H1 (cell line): ENCODE measurements around the gene TTL. TPM values are rescaled to one million over a fixed set of nuclear protein-coding genes. Genes with fewer than 3 reads are reported as not detected.

ENCODE experiments used
- CTCF ChIA-PET: fragments of 300-600 bp; sonication (Branson Sonifier 250); formaldehyde crosslinking; loops from one replicate; lab custom pipeline; 2021; ENCODE audit not compliant: partially characterized antibody; lab: Charles Lee
- POLR2A ChIA-PET: fragments of 300-600 bp; sonication (Branson Sonifier 250); formaldehyde crosslinking; loops from one replicate; lab custom pipeline; 2021; ENCODE audit warnings: inconsistent platforms; ENCODE audit not compliant: partially characterized antibody; lab: Charles Lee
- DNase-seq, 2 experiments: peaks; one replicate each; pipeline versions ENCODE4 v3.0.0 to v3.0.0-alpha.2; 2010 to 2022; ENCODE audit warnings: low spot score in 2 of 2, low read depth in 1 of 2, mixed read lengths in 1 of 2
- FAIRE-seq: peaks from 2 replicates; lab custom pipeline; 2011; peaks lifted over from hg19 to GRCh38; lab: Jason Lieb, UNC
- H2AFZ ChIP-seq: 2 replicates; pipeline ENCODE4 v1.8.1; 2012; ENCODE audit warnings: low read length, inconsistent platforms
- H2AK5ac ChIP-seq: 2 replicates; pipeline ENCODE4 v1.6.1; 2013; ENCODE audit warnings: low read depth, low read length
- H2BK120ac ChIP-seq: replicated peaks from 2 replicates; pipeline ENCODE3; 2013; ENCODE audit warnings: low read depth, low read length, inconsistent platforms
- H2BK12ac ChIP-seq: 2 replicates; pipeline ENCODE4 v1.6.1; 2013; ENCODE audit warnings: low read depth, low read length
- H2BK15ac ChIP-seq: 2 replicates; pipeline ENCODE4 v1.6.1; 2013; ENCODE audit warnings: low read length
- H2BK20ac ChIP-seq: 2 replicates; pipeline ENCODE4 v1.6.1; 2013; ENCODE audit warnings: low read length
- H2BK5ac ChIP-seq: 2 replicates; pipeline ENCODE4 v1.6.1; 2013; ENCODE audit warnings: low read depth, low read length
- H3K14ac ChIP-seq: 2 replicates; pipeline ENCODE4 v1.6.1; 2013; ENCODE audit warnings: inconsistent platforms; ENCODE audit not compliant: insufficient read length
- H3K18ac ChIP-seq: 2 replicates; pipeline ENCODE4 v1.6.1; 2013; ENCODE audit warnings: low read length; ENCODE audit errors: extremely low read depth
- H3K23ac ChIP-seq: 2 replicates; pipeline ENCODE4 v1.6.1; 2013; ENCODE audit warnings: inconsistent platforms; ENCODE audit not compliant: insufficient read length
- H3K23me2 ChIP-seq: 2 replicates; pipeline ENCODE4 v1.6.1; 2013; ENCODE audit warnings: low read depth, low read length
- H3K27ac ChIP-seq: 2 replicates; pipeline ENCODE4 v1.6.1; 2011; ENCODE audit warnings: low read depth, low read length, inconsistent platforms
- H3K27me3 ChIP-seq, 4 experiments: replicated peaks in 1 of 4; 1 replicate in 1 of 4; 2 replicates in 3 of 4; pipeline versions ENCODE4 v1.6.1 to v1.8.1; 2011 to 2013; ENCODE audit warnings: low read length in 3 of 4, mild to moderate bottlenecking in 3 of 4, inconsistent platforms in 2 of 4, mixed read lengths in 2 of 4, moderate library complexity in 1 of 4; ENCODE audit not compliant: control insufficient read depth in 3 of 4, insufficient read depth in 3 of 4; ENCODE audit errors: extremely low read depth in 1 of 4
- H3K36me3 ChIP-seq, 4 experiments: 2 replicates each; pipeline versions ENCODE4 v1.6.1 to v1.8.1; 2011 to 2013; ENCODE audit warnings: mild to moderate bottlenecking in 4 of 4, low read length in 3 of 4, moderate library complexity in 2 of 4, control low read depth in 1 of 4, inconsistent platforms in 1 of 4; ENCODE audit not compliant: insufficient read depth in 4 of 4, control insufficient read depth in 2 of 4
- H3K4ac ChIP-seq: replicated peaks from 2 replicates; pipeline ENCODE3; 2013; ENCODE audit warnings: low read length, low read depth, mixed read lengths, inconsistent platforms; ENCODE audit not compliant: insufficient read length
- H3K4me1 ChIP-seq, 4 experiments: replicated peaks in 1 of 4; 1 replicate in 1 of 4; 2 replicates in 3 of 4; pipeline versions ENCODE4 v1.6.1 to v1.8.1; 2011 to 2013; ENCODE audit warnings: low read length in 3 of 4, inconsistent platforms in 2 of 4, mixed read lengths in 1 of 4; ENCODE audit not compliant: insufficient read depth in 4 of 4, control insufficient read depth in 3 of 4
- H3K4me2 ChIP-seq, 2 experiments: 2 replicates each; pipeline versions ENCODE4 v1.6.1 to v1.8.1; 2011 to 2013; ENCODE audit warnings: low read depth in 2 of 2, low read length in 2 of 2, control low read depth in 1 of 2, inconsistent platforms in 1 of 2, mild to moderate bottlenecking in 1 of 2; ENCODE audit not compliant: insufficient read depth in 1 of 2
- H3K4me3 ChIP-seq, 4 experiments: fragments of 200-600, 300-600 bp in 1 of 4; sonication (generic), shearing (Covaris generic), sonication (Bioruptor Twin) in 1 of 4; 2 replicates each; pipeline versions ENCODE4 v1.5.1 to v1.8.1; 2011 to 2016; ENCODE audit warnings: low read length in 4 of 4, low read depth in 3 of 4, control low read depth in 2 of 4, inconsistent platforms in 2 of 4, mild to moderate bottlenecking in 2 of 4, mixed read lengths in 1 of 4, moderate library complexity in 1 of 4; ENCODE audit not compliant: insufficient read depth in 2 of 4; ENCODE audit errors: extremely low read depth in 1 of 4
- H3K56ac ChIP-seq: replicated peaks from 2 replicates; pipeline ENCODE3; 2013; ENCODE audit warnings: low read depth, mild to moderate bottlenecking, mixed read lengths, low read length, inconsistent platforms; ENCODE audit not compliant: insufficient read length
- H3K79me1 ChIP-seq: 2 replicates; pipeline ENCODE4 v1.6.1; 2013; ENCODE audit warnings: low read depth, low read length, control low read depth
- H3K79me2 ChIP-seq, 2 experiments: 2 replicates each; pipeline versions ENCODE4 v1.6.1 to v1.8.1; 2012 to 2013; ENCODE audit warnings: low read length in 2 of 2, mild to moderate bottlenecking in 2 of 2, inconsistent platforms in 1 of 2; ENCODE audit not compliant: insufficient read depth in 2 of 2, control insufficient read depth in 1 of 2
- H3K9ac ChIP-seq, 4 experiments: replicated peaks in 1 of 4; 1 replicate in 1 of 4; 2 replicates in 3 of 4; pipeline versions ENCODE4 v1.6.1 to v1.8.1; 2011 to 2013; ENCODE audit warnings: low read depth in 3 of 4, low read length in 3 of 4, control low read depth in 2 of 4, mild to moderate bottlenecking in 2 of 4, moderate library complexity in 2 of 4, inconsistent platforms in 1 of 4; ENCODE audit errors: extremely low read depth in 1 of 4
- H3K9me3 ChIP-seq, 2 experiments: 2 replicates each; pipeline versions ENCODE4 v1.6.1 to v1.8.1; 2012 to 2013; ENCODE audit warnings: mild to moderate bottlenecking in 2 of 2, moderate library complexity in 2 of 2, control low read depth in 1 of 2, inconsistent platforms in 1 of 2, low read depth in 1 of 2, low read length in 1 of 2, mixed read lengths in 1 of 2; ENCODE audit not compliant: insufficient read depth in 2 of 2
- H4K20me1 ChIP-seq, 2 experiments: replicated peaks in 1 of 2; 2 replicates each; pipeline versions ENCODE3 to v1.8.1; 2011 to 2013; ENCODE audit warnings: inconsistent platforms in 2 of 2, low read length in 2 of 2, mild to moderate bottlenecking in 1 of 2; ENCODE audit not compliant: insufficient read depth in 2 of 2, control insufficient read depth in 1 of 2
- H4K5ac ChIP-seq: 2 replicates; pipeline ENCODE4 v1.6.1; 2013; ENCODE audit warnings: low read length, low read depth, mixed read lengths, inconsistent platforms; ENCODE audit not compliant: insufficient read length
- H4K8ac ChIP-seq: 2 replicates; pipeline ENCODE4 v1.8.0; 2013; ENCODE audit warnings: mild to moderate bottlenecking, moderate library complexity, low read length, inconsistent platforms; ENCODE audit not compliant: insufficient read depth; ENCODE audit errors: extremely low read depth
- H4K91ac ChIP-seq: replicated peaks from 2 replicates; pipeline ENCODE3; 2013; ENCODE audit warnings: low read length, mixed read lengths, inconsistent platforms; ENCODE audit not compliant: insufficient read length
- EP300 ChIP-seq, 2 experiments: IDR thresholded peaks; 1 replicate in 1 of 2; 2 replicates in 1 of 2; pipeline ENCODE4 v1.6.1; 2011 to 2012; ENCODE audit warnings: low read depth in 2 of 2, low read length in 2 of 2, mild to moderate bottlenecking in 2 of 2, borderline replicate concordance in 1 of 2, inconsistent platforms in 1 of 2, moderate library complexity in 1 of 2
- KDM1A ChIP-seq: fragments of 200-600, 300-600 bp; sonication (generic); IDR thresholded peaks from 2 replicates; pipeline ENCODE4 v1.7.1; 2016; ENCODE audit warnings: mild to moderate bottlenecking, low read length, borderline replicate concordance
- RNF2 ChIP-seq: fragments of 200-900, 300-1000 bp; sonication (generic); IDR thresholded peaks from 2 replicates; pipeline ENCODE4 v1.7.1; 2016; ENCODE audit warnings: borderline replicate concordance, low read depth, mild to moderate bottlenecking, antibody characterized with exemption, low read length; ENCODE audit not compliant: poor library complexity, severe bottlenecking; ENCODE audit errors: missing control alignments
- WGBS, 2 experiments: shearing (Covaris generic) in 1 of 2; methylation state at CpG; one replicate each; pipeline versions ENCODE4 v1.1.6 to v1.1.7; 2013 to 2015; ENCODE audit warnings: low lambda C conversion rate in 2 of 2, mixed read lengths in 2 of 2, inconsistent platforms in 1 of 2, low coverage in 1 of 2, missing lambda C conversion rate in 1 of 2; ENCODE audit not compliant: insufficient replicate concordance in 2 of 2, insufficient coverage in 1 of 2, insufficient read length in 1 of 2; ENCODE audit errors: extremely low coverage in 1 of 2, missing lambda C conversion rate in 1 of 2; 5-methylcytosine and 5-hydroxymethylcytosine counted together
- polyA plus RNA-seq, 7 experiments: library from polyadenylated mRNA; depleted of rRNA in 3 of 7; stranded (reverse) in 5 of 7; unstranded in 2 of 7; fragments of >200 nt in 5 of 7; fragments of 200-250 nt in 2 of 7; gene quantifications; 1 replicate in 5 of 7; 2 replicates in 1 of 7; 4 replicates in 1 of 7; pipeline versions ENCODE4 v1.2.1 to v1.2.3, GENCODE V29; 2011 to 2013; ENCODE audit warnings: missing spikeins in 2 of 7, mixed read lengths in 2 of 7
- total RNA-seq: library from RNA; stranded (reverse); fragmentation: NEBNext Ultra II Directional; extraction: Animal tissue kit (Norgen Biotek cat#: 25700); gene quantifications from 2 replicates; pipeline ENCODE4 v1.2.1, GENCODE V29; 2021

Gene TTL
- total and polyA plus RNA-seq, 2 of the 8 experiments (the other 6 are each of a cell fraction or from before 2014, with no cell fraction given) = 17.5 to 57.1 TPM

DNA sequence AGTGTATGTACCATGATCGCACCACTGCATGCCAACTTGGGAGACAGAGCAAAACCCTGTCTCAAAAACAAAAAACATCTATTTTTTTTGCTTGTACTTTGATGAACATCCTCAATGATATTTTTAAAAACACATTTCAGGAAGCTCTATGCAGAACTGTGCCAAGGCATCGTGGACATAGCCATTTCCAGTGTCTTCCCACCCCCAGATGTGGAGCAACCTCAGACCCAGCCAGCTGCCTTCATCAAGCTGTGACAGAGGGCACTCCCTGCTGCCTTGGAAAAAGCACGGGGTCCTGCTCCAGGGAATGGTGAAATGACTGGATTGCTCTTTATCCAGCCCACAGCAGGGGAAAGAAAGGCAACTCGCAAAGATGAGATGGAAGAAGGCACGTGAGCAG, 46.6 kb downstream of the TTL start:
- H3K9ac ChIP-seq = no peak overlapping the region
- FAIRE-seq = no peak
- H2BK15ac ChIP-seq = no peak overlapping the region
- no peak for DNase-seq
- no peaks in the 10 kb centered on the region for H3K23me2 ChIP-seq
- H2AK5ac ChIP-seq = no peak overlapping the region
- no peak overlapping the region for H3K4ac ChIP-seq
- no peak overlapping the region for H3K56ac ChIP-seq
- H3K9me3 ChIP-seq = no peaks in the 10 kb centered on the region
- H3K36me3 ChIP-seq = peaks cover 2 to 15% (median 9%) of the 10 kb centered on the region in 4 experiments; a peak in 6 of 8 replicates
- no peak overlapping the region for H3K23ac ChIP-seq
- H3K79me2 ChIP-seq = no peaks in the 10 kb centered on the region
- CTCF ChIA-PET = interaction anchor here (1.6 kb wide), 1 partner anchor 48 kb away, joined by 3 read pairs; no protein-coding TSS in a partner anchor
- H3K27ac ChIP-seq = no peak overlapping the region
- H4K91ac ChIP-seq = no peak overlapping the region
- H3K4me2 ChIP-seq = no peak overlapping the region
- no peak overlapping the region; a peak in 1 of 8 replicates for H3K4me3 ChIP-seq
- TF ChIP-seq RNF2 (no peak), EP300 (IDR thresholded peaks at IDR 0.05; ENCODE audit: borderline replicate concordance in 1 of 2, low read depth in 2 of 2, low read length in 2 of 2) (no peak), KDM1A (no peak)
- no peak overlapping the region for H2BK5ac ChIP-seq
- H2BK12ac ChIP-seq = no peak overlapping the region
- no peak overlapping the region for H2BK120ac ChIP-seq
- no peak overlapping the region for H4K8ac ChIP-seq
- WGBS, 2 experiments = 94% methylated on average over 5 of the region's 5 CpGs; no CpG with 5 or more reads in 1 of the 2 experiments
- H3K4me1 ChIP-seq = no peaks in the 10 kb centered on the region
- no peak overlapping the region for H2AFZ ChIP-seq
- no peak overlapping the region for H3K18ac ChIP-seq
- POLR2A ChIA-PET = no interaction called here
- no peak overlapping the region for H2BK20ac ChIP-seq
- peaks cover 1 to 2% of the 10 kb centered on the region in 2 experiments for H4K20me1 ChIP-seq
- no peak overlapping the region for H4K5ac ChIP-seq
- no peaks in the 10 kb centered on the region for H3K27me3 ChIP-seq
- H3K79me1 ChIP-seq = no peaks in the 10 kb centered on the region; the same call in 1 of the 2 replicates
- H3K14ac ChIP-seq = no peak overlapping the region
